Measurements from ENCODE around the gene PDE4B.
"Not testable (repeated sequence)": the region's sequence is repeated elsewhere in the genome, so short reads cannot be mapped to it uniquely, and the experiment has no call there.

PDE4B gene

DNA sequence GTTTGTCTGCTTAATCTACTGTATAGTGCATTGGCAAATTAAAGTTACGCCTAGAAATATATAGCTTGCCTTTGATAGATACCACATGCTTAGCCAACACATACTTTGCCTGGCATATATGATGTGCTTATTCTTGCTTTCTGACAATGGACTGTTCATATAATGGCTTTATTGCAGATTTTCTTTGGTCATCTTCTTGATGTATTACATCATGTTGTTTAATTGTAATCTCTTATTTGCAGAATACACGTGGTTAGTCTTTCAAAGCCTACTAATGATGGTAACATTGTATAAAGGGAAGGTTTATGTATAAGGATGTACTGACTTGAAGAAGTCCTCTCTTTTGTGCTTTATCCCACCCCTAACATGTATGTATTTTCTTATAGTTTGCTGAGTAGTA lies 201.5 kb downstream of the PDE4B start:
- DNase-seq (ENCODE audit: low read depth in 2 of 2): no peak

DNA sequence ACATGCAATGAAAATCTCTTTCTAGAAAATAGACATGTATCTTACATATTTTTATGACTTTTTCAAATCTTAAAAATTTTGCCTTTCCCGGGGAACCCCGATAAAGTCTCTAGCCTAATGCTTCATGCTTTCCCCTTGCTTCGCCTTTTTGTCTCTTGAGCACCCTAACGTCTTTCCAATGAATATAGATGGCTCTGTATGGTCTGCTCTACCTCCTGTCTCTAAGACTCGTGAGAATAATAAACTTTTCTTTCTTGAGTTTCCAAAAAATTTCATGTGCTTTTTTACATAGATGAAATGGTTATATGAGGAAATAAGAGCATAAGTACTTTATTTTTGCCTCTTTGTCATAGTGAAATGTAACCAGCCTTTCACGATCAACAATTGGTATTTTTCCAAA lies 202.6 kb downstream of the PDE4B start:
- DNase-seq (ENCODE audit: low read depth in 2 of 2): no peak

DNA sequence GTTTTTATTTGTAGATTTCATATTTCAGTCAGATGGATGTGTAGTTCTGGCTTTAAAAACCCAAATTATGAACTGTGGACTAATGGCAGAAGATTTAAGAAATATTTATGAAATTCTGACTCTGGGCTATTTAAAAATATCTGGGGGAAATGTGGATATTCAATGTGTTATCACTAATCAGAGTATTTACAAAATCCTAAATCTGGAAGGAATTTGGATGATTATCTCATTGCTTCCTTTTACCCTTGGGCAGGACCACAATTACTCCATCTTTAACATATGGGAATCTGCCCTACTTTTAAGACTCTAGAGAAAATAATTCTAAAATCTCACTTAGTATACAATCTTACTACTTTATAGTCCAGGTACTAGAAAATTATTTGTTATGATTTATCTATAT lies 203.2 kb downstream of the PDE4B start:
- DNase-seq (ENCODE audit: low read depth in 2 of 2): no peak

DNA sequence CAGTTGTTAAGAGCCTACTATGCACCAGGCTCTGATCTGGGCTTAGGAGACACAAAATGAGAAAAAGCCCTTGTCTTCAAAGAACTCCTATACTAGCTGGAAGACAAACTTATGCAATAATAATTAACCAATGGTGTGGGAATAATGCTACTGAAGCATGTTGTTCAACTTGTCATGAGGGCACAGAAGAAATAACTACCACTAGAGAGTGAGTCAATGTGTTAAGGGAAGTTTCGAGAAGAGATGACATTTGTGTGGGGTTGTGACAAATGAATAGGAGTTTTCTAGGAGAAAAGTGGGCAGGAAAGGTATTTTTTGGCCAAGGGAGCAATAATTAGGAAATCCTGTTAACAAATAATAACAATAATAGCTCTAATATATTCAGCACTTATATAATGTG lies 205.0 kb downstream of the PDE4B start:
- no peak for DNase-seq (ENCODE audit: low read depth in 2 of 2)

DNA sequence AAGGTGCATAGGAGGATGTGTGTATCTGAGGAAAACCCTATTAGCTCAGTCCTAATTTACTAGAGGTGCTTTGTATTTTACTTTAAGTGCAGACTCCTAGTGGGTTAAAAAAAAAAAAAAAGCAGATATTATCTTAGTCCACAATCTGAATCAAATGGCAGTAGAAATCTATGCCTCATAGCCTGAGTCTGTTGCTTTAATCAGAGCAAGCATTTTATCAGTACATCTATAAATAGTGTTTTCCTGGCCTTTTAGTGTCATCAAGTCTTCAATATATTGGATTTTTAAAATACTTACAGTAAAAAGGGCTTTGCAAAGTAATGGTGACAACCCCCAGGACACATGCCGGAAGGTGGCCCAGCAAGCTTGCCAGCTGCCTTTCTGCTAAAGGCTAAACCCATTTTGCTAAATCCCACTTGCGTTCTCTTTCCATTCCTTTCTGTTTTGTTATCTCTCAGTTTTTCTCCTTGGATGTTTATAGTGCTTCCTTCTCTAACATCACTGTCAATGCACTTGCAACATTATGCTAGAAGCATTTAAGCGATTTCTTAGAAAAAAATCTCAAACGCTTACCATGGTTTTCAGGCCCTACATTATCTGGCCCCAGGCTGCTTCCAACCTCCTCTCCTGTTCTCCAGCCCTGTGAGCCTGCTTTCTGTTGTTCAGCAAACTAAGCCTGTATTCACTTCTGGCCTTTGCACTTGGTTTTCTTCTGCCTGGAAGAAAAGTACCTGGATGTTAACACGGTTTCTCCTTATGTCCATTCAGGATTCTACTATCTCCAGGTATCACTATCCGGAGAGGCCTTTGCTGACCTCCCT lies 206.3 kb downstream of the PDE4B start:
- DNase-seq (ENCODE audit: low read depth in 2 of 2): no peak

DNA sequence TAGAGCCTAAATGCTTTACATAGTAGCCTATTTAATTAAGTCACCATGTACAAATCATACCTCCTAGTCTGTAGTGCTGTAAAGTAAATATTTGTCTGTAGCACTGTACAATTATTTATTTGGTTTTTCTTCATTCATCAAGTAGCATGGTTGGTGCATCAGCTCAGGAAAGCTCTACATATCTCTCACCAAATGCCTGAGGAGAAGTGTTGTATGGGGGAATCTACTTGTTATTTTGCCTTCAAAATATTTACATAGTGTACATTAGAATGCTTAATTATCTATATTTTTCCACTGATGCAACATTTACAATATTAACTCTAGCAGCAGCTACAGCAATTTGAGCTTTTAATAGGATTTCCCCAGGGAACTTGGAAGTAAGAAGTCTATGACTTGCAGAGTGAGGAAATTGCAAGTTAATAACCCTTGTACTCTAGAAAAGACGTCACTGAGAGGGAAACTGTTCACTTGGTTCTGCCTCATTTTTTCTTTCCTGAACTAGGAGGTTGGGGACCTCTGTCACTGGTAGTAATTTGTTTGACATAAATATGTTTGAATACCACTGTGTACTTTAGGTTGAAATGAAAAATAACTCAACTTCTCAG lies 207.4 kb downstream of the PDE4B start:
- DNase-seq (ENCODE audit: low read depth in 2 of 2): no peak

DNA sequence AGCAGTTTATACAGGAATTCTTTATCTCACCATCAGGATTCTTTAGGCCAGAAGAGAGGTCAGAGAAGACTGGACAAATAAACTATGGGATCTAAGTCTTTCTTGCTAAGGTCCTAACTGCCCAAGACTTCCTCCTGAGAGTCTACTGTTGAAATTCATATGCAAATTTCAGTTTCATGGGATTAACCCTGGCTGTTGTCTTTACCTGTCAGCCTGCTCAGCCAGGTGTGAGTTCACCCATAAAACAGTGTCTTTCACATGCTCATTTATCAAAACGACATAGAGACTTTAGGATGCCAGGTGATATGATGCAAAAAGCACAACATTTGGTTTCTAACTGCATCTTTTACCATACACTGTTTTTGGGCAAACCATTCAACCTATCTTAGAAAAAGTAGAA lies 211.0 kb downstream of the PDE4B start:
- DNase-seq (ENCODE audit: low read depth in 2 of 2): no peak

DNA sequence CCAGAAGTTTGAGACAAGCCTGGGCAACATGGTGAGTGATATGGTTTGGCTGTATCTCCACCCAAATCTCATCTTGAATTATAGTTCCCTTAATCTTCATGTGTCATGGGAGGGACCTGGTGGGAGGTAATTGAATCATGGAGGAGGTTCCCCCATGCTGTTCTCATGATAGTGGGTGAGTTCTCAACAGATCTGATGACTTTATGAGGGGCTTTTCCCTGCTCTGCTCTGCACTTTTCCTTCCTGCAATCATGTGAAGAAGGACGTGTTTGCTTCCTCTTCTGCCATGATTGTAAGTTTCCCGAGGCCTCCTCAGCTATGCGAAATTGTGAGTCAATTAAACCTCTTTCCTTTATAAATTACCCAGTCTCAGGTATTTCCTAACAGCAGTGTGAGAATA lies 213.8 kb downstream of the PDE4B start:
- not testable (repeated sequence) for DNase-seq (ENCODE audit: low read depth in 2 of 2)

DNA sequence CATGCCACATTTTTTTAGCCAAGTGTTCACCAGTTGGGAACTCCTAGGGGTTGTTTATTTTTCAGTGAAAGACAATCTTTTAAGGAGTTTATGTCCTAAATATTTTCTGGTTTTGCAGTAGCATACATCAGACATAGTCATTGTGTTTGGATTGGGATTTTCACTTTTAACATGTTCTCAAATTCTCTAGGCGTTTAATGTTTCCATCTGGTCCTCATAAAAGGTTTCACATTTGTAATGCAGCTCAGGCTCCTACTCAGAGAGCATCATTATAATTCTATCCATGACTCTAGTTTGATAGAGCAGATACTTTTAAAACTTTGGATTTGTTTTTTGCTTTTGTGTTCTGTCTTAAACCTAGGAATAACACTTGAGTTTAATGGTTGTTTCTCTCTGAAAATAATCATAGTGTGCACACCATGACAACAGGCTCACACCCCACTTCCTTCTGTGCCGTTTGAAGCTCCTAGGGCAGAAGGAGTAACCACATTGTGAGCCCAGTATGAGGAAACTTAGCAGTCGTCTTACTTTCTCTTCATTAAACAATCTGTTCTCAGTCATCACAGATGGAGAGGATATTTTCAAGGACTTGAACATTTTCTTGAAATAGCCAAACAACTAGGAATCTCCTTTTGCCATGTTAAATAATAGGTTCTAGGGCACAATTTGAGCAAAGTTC lies 219.6 kb downstream of the PDE4B start:
- no peak for DNase-seq (ENCODE audit: low read depth in 2 of 2)

DNA sequence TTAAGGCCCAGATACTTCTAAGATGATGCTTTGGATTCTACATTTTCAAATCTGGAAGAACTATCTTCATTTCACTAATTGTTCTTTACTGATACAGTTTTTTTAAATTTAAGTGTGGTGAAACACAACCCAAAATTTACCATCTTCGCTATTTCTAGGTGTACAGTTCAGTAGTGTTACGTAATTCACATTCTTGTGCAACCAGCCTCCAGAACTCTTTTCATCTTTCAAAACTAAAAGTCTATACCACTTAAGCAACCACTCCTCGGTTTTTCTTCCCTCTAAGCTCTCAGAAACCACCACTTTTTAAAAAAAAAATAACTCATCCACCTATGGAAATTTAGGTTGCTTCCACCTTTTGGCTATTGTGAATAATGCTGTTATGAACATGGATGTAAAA lies 220.7 kb downstream of the PDE4B start:
- no peak for DNase-seq (ENCODE audit: low read depth in 2 of 2)

DNA sequence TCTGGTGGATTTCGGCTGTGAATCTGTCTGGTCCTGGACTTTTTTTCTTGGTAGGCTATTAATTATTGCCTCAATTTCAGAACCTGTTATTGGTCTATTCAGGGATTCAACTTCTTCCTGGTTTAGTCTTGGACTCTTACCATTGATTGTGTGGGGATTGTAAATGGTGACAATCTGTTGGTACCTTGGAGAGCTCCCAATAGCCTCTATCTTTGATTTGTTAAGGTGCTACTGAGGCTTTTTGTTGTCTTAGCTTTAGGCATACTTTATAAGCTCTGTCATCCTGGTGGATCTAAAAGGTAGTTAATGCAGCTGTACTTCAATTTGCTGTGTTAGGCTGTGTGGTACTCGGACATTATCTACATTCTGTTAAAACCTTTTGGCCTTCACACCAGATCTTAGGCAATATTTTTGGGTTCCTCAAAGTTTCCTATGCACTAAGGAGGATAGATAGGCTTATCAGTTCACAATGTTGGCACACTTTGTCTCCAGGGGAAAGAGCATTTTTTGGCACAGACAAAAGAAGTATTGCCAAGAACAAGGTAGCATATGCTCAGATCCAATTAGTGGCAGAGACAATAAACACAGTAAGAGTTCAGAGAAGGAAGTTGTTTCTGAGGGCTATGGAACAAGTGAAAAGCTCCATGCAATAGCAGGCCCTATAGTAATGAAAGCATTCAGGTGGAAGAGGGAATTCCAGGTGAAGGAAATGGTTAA lies 230.4 kb downstream of the PDE4B start:
- no peak for DNase-seq (ENCODE audit: low read depth in 2 of 2)

DNA sequence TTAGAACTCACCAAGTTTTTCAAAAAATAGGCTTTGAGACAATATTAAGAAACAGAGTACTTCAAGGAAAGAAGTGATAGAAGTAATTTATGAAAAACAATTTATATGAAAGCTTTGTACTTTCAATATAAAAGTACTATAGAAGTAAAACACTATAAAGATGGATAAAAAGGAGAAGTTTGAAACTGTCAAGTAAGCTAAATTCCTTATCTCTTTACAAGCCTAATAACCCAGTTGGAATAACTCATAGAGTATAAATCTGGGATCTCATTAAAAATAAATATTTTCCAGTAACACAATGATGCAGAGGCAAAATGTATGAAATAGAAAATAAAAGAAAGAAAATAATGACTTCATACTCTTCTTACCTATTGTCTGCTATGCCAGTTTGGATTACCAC lies 232.5 kb downstream of the PDE4B start:
- no peak for DNase-seq (ENCODE audit: low read depth in 2 of 2)

DNA sequence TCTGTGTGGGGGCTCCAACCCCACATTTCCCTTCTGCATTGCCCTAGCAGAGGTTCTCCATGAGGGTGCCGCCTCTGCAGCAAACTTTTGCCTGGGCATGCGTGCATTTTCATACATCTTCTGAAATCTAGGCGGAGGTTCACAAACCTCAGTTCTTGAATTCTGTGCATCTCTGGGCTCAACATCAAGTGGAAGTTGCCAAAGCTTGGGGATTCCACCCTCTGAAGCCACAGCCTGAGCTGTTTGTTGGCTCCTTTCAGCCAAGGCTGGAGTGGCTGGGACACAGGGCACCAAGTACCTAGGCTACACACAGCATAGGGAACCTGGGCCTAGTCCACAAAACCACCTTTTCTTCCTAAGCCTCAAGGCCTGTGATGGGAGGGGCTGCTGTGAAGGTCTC lies 235.3 kb downstream of the PDE4B start:
- DNase-seq (ENCODE audit: low read depth in 2 of 2): no peak

DNA sequence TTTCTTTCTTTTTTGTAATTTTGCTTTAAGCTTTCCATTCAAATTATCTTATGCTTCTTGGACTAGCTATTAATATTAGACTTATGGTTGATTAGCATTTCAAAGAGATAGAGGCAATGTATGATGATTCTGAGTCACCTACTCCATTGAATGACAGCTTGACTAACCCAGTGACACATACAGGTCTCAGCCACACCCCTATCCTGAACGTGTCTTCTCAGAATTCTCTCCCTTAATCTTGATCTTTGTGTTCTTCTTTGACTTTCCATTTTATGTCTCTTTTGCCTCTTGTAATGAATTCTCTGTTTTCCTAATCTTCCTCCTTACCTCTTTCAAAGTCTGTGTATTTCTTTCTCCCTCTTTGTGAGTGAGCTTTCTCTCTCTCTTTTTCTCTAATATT lies 241.1 kb downstream of the PDE4B start:
- no peak for DNase-seq (ENCODE audit: low read depth in 2 of 2)

DNA sequence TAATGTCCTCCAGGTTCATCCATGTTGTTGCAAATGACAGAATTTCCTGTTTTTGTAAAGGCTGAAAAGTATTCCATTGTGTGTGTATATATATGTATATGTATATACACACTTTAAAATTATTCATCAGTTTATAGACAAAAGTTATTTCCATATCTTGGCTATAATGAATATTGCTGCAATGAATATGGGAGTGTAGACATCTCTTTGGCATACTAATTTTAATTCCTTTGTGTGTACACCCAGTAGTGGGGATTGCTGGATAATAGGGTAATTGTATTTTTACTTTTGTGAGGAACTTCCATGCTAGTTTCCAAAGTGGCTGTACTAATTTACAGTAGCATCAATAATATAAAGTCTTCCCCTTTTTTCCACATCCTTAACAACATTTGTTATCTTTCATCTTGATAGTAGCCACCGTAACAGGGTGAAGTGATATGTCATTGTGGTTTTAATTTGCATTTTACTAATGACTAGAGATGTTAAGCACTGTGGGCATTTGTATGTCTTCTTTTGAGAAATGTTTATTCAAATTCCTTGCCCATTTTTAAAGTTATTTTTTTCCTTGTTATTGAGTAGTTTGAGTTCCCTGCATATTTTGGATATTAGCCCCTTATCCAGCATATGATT lies 243.0 kb downstream of the PDE4B start:
- no peak for DNase-seq (ENCODE audit: low read depth in 2 of 2)

DNA sequence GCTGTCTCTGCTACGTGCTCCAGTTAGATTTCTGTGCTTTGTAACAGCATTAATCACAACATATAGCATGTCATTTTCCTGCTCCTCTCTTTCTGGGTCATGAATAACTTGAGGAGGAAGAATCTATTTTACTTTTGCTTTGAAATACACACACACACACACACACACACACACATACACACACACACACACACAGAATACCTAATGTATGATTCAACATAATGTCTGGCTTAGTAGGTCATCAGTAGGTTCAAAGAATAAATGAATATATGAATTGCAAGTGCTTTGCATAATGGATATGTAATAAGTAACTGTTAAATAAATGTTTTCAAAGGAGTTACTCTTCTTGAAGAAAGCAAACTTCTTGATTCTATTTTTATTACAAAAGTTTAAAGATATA lies 249.0 kb downstream of the PDE4B start:
- DNase-seq (ENCODE audit: low read depth in 2 of 2): no peak

DNA sequence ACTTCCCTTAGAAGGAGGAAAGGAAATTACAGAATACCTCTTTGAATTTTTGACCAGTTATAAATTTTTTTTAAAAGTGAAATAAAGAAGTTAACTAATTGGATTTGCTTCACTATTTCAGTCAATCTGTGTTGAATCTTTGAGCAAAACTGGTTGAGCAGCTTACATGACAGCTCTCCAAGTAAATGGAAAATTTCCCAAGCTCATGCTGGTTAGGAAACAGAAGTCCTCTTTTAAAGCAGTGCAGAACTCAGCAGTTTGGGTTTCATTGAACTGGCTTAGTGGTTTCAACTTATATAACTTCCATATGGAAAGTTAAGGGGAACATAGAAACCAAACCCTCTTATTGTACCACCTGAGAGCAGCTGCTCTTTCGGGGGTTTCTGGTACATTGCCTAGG lies 250.5 kb downstream of the PDE4B start:
- DNase-seq (ENCODE audit: low read depth in 2 of 2): no peak

DNA sequence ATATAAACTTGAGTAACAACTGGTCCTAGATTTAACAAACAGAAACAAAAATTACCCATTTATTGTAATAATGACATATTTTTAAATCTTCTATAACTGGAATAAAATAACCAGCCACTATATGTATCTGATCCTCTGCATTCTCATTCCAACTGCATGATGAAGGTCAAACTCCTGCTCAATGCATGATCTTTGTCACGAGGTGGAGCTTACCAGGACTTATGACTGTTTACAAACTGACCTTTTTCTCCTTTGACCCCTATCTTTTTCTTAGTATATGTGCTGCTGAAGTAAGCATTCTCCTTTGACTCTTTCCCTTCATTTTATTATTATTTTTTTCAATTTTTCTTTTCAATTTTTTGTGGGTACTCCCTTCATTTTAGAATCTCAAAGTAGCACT lies 252.2 kb downstream of the PDE4B start:
- no peak for DNase-seq (ENCODE audit: low read depth in 2 of 2)

DNA sequence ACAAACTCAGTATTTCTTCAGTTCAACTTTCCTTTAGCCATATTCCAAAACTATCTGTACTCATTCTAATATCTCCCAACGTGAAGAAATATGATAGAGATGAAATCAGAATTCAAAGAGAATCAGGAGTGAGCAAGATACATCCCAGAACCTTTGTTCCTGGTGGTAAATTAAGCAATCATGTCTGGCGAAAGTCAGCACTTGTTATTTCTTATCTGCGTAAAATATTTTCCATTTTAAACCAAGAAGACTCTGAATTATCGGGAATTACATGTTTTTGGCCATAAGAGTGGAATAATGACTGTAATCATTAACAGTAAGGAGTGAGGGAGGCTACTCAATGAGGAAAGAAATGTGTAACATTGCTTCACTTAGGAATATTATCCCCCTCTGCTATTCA lies 253.7 kb downstream of the PDE4B start:
- no peak for DNase-seq (ENCODE audit: low read depth in 2 of 2)

DNA sequence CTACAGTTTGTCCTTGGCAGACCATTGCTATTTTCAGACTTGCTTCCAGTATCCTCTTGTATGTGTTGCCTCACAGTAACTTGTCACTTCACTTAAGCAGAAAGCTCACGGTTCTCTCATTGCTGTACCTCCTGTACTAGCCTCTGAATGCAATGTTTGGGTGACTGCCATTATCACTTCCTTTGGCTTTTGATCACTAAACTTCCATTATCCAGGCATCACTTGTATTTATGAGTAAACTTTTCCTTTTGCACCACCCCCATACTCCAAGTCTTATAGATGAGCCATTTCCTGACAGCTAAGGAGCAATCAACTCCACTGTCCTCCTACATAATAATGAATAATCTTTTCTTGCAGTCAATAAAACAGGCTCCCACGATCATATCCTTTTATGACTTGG lies 255.3 kb downstream of the PDE4B start:
- no peak for DNase-seq (ENCODE audit: low read depth in 2 of 2)

DNA sequence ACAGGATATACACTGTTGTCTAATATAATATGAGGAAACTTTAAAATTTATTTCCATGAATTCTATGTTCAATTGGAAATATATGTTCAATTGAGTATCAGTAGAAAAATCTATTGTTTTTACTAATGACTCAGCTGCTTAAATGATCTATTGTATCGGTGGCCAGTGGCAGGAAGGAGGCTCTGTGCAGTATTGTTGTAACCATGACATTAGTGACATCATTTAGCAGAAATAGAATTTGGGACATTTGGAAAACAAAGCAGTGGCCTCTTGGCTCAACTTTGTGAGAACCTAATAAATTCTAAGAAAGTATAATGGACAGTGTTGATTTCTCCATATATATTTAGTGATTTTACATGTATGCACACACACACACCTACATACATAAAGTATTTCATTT lies 257.4 kb downstream of the PDE4B start:
- DNase-seq (ENCODE audit: low read depth in 2 of 2): no peak

DNA sequence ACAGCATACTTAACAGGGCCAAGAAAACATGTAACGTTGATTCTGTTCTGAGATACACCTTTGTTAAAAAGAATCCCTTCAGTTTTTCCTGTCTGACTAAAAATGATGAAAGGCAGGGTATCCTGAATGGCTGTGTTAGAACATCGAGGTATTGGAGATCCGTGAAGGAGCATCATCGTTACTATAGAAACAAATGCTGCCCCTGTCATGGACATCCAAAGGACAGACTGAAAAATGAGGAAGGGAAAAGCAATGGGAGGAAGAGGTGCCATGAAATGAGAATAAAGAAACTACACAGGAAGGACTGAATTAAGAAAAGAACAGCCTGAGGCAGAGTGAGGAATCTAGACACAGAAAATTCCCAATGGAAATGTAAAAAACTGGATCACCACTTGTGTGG lies 257.9 kb downstream of the PDE4B start:
- no peak for DNase-seq (ENCODE audit: low read depth in 2 of 2)

Measured in stimulated activated CD8-positive, alpha-beta memory T cell treated with anti-CD3 and anti-CD28 coated beads, Interleukin-7, amount 100 ng/mL, for 1 hour (primary cell).